ENCODE measurements around the gene TASL.
A peak's percentile ranks its signal among the peaks of the same experiment; 100 is the strongest.
"Not testable (repeated sequence)": the region's sequence is repeated elsewhere in the genome, so short reads cannot be mapped to it uniquely, and the experiment has no call there.

The TASL gene

GRCh38 chrX:30576881-30577280 lies 685 bp downstream of the TASL start:
- no peak for DNase-seq (ENCODE audit: low read depth, low spot score)

DNA sequence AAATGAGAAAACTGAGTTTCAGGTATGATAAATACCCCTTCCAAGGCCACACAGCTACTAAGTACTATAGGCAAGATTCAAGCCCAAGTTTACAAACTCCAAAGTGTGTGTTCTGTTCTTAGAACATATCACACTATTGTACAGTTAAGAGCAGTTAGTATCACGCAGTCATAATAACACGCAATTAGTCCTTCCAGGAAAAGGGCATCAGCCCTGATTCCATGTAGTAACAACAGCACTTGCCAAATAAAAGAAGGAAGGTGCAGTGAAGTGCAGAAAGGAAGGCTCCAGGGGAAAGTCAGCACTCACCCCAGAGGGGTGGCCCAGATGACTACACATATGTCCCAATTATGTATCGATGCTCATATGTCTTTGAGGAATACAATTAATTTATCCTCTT lies 4.4 kb downstream of the TASL start:
- no peak for DNase-seq (ENCODE audit: low read depth, low spot score)

- DNase-seq (ENCODE audit: low read depth, low spot score) = no peak
These were observed 4.9 kb downstream of the TASL start for GRCh38 chrX:30572678-30573077.

DNA sequence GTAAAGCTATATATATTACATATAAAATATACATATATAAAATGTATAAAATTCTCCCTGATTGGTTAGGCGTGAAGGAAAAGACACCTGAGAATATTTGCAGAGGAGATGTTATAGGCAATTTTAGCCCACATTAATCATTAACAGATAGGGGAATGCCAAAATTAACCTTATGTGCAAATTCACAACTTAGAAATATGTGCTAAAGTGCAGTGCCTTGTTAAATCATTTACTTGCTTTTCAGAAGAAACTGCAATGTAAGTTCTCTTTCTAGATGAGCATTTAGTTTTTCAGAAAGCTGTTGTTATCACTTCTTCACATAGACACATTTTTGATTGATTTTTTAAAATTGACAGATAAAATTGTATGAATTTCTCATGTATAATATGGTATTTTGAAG lies 5.6 kb downstream of the TASL start:
- DNase-seq (ENCODE audit: low read depth, low spot score) = no peak

GRCh38 chrX:30570505-30570904 lies 7.1 kb downstream of the TASL start:
- peak; percentile 26 for DNase-seq (ENCODE audit: low read depth, low spot score)

DNA sequence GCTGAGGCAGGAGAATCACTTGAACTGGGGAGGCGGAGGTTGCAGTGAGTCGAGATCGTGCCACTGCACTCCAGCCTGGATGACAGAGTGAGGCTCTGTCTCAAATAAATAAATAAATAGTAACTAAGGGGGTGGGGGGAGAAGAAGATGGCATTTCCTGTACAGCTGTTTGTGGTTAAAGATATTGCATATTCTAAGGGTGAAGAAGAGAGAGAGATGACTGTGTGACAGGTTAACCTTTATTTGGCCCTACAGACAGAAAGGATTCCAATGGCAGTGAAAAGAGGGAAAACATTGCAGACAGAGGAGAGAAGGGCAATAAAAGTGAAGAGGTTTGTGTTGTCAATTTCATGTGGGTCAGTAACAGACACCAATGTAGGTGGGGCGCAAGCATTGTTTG lies 9.4 kb downstream of the TASL start:
- DNase-seq (ENCODE audit: low read depth, low spot score) = no peak

GRCh38 chrX:30563070-30563469 lies 14.5 kb downstream of the TASL start:
- not testable (repeated sequence) for DNase-seq (ENCODE audit: low read depth, low spot score)

DNA sequence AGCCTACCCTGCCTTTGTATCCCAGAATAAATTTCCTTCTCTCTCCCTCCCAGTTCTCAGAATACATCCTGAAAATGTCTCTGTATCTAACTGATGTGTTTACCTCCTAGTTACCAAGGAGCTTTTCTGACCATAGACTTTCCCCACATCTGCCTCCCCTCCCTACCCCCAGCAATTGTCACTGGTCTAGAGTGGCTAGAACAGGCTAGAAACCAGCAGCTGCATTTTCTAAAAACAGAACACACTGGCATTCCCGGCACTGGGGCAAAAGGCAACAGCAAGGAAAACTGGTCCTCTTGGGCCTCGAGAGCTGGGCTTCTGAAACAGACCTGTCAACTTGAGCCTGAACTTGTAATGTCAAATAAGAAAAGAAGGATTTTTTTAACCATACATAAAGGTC lies 16.4 kb downstream of the TASL start:
- no peak for DNase-seq (ENCODE audit: low read depth, low spot score)

DNA sequence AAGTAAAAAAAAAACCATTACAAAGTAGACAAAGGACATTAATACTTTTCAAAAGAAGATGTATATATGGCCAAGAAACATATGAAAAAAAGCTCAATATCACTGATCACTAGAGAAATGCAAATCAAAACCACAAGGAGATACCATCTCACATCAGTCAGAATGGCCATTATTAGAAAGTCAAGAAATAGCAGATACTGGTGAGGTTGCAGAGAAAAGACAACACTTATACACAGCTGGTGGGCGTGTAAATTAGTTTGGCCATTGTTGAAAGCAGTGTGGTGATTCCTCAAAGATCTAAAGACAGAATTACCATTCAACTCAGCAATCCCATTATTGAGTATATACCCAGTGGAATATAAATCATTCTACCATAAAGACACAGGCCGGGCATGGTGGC lies 39.3 kb downstream of the TASL start:
- DNase-seq (ENCODE audit: low read depth, low spot score) = no peak

- no peak for DNase-seq (ENCODE audit: low read depth, low spot score)
These were observed 43.7 kb downstream of the TASL start for GRCh38 chrX:30533835-30534234.

DNA sequence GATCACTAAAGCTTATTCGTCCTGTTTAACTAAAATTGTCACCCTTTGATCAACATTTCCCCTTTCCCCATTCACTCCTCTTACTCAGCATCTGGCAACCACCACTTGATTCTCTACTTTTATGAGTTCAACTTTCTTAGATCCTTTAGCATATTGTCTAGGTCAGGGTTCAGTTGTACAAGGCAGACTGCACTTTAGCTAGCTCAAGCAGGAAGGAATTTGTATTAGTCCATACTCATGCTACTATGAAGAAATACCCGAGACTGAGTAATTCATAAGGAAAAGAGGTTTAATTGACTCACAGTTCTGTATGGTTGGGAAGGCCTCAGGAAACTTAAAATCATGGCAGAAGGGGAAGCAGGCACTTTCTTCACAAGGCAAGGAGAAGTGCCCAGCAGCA lies 44.3 kb downstream of the TASL start:
- no peak for DNase-seq (ENCODE audit: low read depth, low spot score)

DNA sequence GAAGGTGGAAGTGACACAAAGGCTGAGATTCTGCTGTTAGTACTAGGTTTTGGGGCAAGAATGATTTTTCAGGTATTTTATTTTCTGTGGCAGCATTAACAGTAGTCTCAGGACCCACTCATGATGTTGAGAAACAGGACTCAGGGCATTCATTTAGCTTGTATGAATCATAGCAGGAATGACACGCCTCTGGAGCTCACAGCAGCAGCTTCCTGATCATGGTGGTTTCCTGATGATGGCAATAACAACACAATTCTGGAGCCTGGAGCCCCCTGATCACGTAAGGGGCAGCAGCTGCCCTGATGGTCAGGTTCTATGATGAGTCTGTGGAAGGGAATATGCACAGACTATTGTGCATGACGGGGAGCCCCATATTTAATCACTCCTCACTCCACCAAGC lies 47.0 kb downstream of the TASL start:
- DNase-seq (ENCODE audit: low read depth, low spot score) = no peak

DNA sequence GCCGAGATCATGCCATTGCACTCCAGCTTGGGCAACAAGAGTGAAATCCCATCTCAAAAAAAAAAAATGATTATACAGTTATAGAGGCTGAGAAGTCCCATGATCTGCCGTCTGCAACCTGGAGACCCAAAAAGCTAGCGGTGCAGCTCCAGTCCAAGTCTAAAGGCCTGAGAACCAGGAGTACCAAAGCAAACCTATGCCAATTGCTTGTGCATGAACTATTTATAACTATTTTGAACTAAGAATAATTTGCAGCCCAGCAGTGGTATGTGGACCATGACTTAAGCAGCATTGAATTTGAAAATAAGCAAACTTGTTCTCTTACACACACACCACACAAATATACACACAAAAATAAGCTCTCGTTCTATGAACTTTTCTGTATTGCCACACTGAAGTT lies 51.8 kb downstream of the TASL start:
- DNase-seq (ENCODE audit: low read depth, low spot score) = no peak

DNA sequence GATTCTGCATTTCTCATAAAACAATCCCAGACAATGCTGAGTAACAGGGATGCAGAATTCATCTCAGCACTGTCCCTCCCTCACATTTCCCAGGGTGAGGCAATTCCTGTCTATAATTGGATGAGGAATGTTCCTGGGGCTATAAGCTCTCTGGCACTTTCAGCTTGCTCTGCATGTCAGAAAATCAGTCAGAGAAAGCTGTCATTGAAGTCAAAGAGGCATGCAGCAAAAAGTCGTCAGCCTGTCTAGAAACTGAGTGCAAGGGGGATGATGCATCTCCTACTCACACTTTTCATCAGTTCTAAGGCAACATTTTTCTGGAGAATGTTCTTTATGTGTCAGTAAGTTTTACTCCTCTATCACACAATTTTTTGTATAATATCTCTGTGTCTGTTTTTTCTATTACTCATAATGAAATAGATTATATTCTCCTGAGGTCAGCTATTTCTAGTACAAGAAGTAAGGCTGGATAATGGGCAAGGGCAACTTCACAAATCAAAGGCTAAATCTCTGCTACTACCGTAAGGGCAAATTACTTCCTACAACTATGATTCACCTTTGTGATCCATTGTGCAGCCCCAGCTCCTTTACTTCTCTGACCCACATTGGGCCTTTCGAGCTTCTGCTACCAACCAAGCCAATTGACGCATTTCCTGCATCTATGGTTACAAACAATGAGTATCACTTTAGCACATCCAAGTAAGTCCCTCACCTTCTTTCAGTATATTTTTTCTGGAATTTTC lies 56.0 kb downstream of the TASL start:
- peak; percentile 37 for DNase-seq (ENCODE audit: low read depth, low spot score)

DNA sequence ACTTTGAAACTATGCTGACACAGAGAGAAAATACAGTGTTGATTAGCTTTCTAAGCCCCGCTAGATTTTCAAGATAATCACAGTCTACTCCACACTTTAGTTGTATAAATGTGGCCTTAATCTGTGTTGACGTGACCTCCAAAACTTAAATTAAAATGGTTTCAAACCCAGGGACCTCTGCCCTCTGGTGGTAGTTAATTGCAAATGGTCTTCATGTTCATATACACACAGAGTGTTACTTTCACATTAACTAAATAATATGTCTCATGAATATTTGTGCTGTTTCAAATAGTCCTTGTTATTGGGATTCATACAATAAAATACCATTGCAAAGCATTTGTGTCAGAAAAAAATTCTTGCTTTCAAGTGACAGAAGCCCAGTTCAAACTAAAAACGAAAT lies 64.3 kb downstream of the TASL start:
- no peak for DNase-seq (ENCODE audit: low read depth, low spot score)
